Osteocyte (in vitro differentiated cells): ENCODE data around the gene FOXJ3. TPM values are rescaled to one million over a fixed set of nuclear protein-coding genes. Genes with fewer than 3 reads are reported as not detected.

Source experiments
- DNase-seq: peaks from one replicate; pipeline ENCODE4 v3.0.0; 2021; ENCODE audit warnings: mixed read lengths; ENCODE audit not compliant: unreplicated experiment; ENCODE audit errors: extremely low spot score
- H3K27ac Mint-ChIP-seq: one replicate; pipeline ENCODE4 v1.8.0; 2021; ENCODE audit warnings: mild to moderate bottlenecking, mixed read lengths; ENCODE audit not compliant: unreplicated experiment
- H3K27me3 Mint-ChIP-seq: one replicate; pipeline ENCODE4 v1.8.0; 2021; ENCODE audit warnings: mixed read lengths; ENCODE audit not compliant: unreplicated experiment
- H3K36me3 Mint-ChIP-seq: one replicate; pipeline ENCODE4 v1.8.0; 2021; ENCODE audit warnings: mixed read lengths; ENCODE audit not compliant: unreplicated experiment
- H3K4me1 Mint-ChIP-seq: one replicate; pipeline ENCODE4 v1.8.0; 2021; ENCODE audit warnings: mixed read lengths; ENCODE audit not compliant: unreplicated experiment
- H3K4me3 Mint-ChIP-seq: one replicate; pipeline ENCODE4 v1.8.0; 2021; ENCODE audit warnings: mild to moderate bottlenecking, moderate library complexity, mixed read lengths; ENCODE audit not compliant: unreplicated experiment
- H3K9me3 Mint-ChIP-seq: one replicate; pipeline ENCODE4 v1.8.0; 2021; ENCODE audit warnings: mixed read lengths; ENCODE audit not compliant: unreplicated experiment
- CTCF ChIP-seq: fragments of 200-600 bp; sonication (generic); IDR thresholded peaks from 2 replicates; pipeline ENCODE4 v1.5.0; 2021; ENCODE audit warnings: antibody characterized with exemption, mild to moderate bottlenecking, moderate library complexity
- total RNA-seq: library from RNA; stranded (reverse); gene quantifications from 2 replicates; pipeline ENCODE4 v1.2.1, GENCODE V29; 2021

The FOXJ3 gene
- total RNA-seq, 1 donor from 2014 or later: 34.6 TPM

GRCh38 chr1:42155362-42155761, 179.7 kb downstream of the FOXJ3 start:
- Mint-ChIP-seq H3K27me3 (peaks cover 19% of the 10 kb centered on the region), H3K27ac (no peak overlapping the region), H3K4me3 (no peak overlapping the region), H3K4me1 (no peaks in the 10 kb centered on the region), H3K36me3 (no peaks in the 10 kb centered on the region), H3K9me3 (no peaks in the 10 kb centered on the region)
- no peak for DNase-seq
- no peak for TF ChIP-seq CTCF

- TF ChIP-seq CTCF: no peak
- DNase-seq: no peak
- no peak overlapping the region for H3K27ac Mint-ChIP-seq
- peaks cover 23% of the 10 kb centered on the region for H3K27me3 Mint-ChIP-seq
- no peaks in the 10 kb centered on the region for H3K4me1 Mint-ChIP-seq
- H3K36me3 Mint-ChIP-seq: no peaks in the 10 kb centered on the region
- no peaks in the 10 kb centered on the region for H3K9me3 Mint-ChIP-seq
- no peak overlapping the region for H3K4me3 Mint-ChIP-seq
These were observed 180.3 kb downstream of the FOXJ3 start for GRCh38 chr1:42154685-42155084.

DNA sequence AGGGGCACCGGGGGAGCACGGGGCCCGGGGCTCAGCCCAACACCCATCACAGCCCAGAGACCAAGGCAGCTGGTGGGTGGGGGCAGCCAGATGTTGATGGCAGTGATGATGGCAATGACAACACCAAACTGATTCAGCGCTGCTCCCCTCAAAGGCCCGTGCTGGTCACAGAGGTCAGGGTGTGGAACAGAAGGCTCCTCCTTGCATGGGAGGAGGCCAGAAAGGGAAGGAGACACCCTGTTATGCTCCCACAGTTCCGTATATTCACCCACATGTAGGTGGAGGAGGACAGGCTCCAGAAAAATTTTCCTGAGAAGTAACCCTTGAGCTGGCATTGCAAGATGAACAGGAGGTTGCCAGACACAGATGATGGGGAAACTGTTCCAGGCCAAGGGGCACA, 181.4 kb downstream of the FOXJ3 start:
- Mint-ChIP-seq H3K9me3 (no peaks in the 10 kb centered on the region), H3K4me3 (no peak overlapping the region), H3K4me1 (no peaks in the 10 kb centered on the region), H3K27me3 (peaks cover 20% of the 10 kb centered on the region), H3K27ac (no peak overlapping the region), H3K36me3 (no peaks in the 10 kb centered on the region)
- no peak for TF ChIP-seq CTCF
- DNase-seq: no peak

DNA sequence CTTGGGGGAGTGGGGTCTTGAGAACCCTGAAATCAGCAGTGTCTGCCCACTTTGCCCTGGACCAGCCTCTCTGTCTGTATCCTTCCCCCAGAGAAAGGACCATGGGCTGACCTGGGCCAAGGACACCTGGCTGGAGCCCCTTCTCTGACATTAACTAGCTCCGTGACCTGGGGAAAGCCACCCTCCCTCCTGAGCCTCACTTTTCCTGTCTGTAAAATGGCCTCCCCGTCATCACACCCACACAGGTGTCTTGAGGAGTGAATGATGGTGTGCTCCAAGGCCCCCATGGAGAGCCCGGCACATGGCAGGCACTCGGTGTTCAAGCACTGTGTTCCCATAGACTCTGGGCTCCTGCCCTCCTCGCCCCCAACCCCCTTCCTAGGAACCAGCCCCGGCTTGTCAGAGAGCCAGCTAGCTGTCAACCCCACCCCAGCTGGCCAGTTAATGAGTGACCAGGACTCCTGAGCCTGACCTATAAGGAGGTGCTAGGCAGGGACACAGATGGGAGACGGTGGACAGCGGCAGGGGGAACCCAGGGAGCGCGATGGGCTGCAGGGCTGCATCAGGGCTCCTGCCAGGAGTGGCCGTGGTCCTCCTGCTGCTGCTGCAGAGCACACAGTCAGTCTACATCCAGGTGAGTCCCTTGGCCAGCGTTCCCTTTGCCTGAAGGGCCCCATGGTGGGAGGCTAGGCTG, 182.0 kb downstream of the FOXJ3 start, which contains the start of gene GUCA2B:
GUCA2B (plus strand) TSS at position 504 of the 694 bp plus-strand sequence; CDS start at position 545, 41 bp downstream.
- DNase-seq: no peak
- no peaks in the 10 kb centered on the region for H3K4me1 Mint-ChIP-seq
- no peak within 1 kb of the TSS for H3K27ac Mint-ChIP-seq
- no peaks in the 10 kb centered on the region for H3K9me3 Mint-ChIP-seq
- TF ChIP-seq CTCF: no peak
- no peaks in the 10 kb centered on the region for H3K36me3 Mint-ChIP-seq
- peaks cover 20% of the 10 kb centered on the region for H3K27me3 Mint-ChIP-seq
- H3K4me3 Mint-ChIP-seq: no peak within 1 kb of the TSS

DNA sequence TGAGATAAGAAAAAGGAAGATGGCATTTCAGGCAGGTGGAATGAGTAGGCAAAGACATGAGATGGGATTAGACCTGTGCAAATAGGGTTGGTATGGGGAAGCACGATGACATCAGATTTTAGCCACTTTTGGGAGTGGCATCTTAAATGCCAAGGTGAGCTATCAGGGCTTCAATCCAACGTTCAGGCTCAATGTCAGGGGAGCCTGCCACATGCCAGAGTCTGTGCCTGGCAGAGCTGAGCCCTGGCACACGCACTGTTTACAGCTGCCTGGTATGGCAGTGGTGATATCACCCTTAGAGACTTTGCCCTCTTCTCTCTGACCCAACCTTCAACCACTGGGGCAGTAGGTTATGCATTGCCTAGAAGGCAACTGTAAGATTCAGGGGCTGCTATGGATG, 182.9 kb downstream of the FOXJ3 start:
- no peaks in the 10 kb centered on the region for H3K9me3 Mint-ChIP-seq
- H3K27ac Mint-ChIP-seq: no peak overlapping the region
- TF ChIP-seq CTCF: no peak
- no peak overlapping the region for H3K4me3 Mint-ChIP-seq
- no peaks in the 10 kb centered on the region for H3K4me1 Mint-ChIP-seq
- H3K36me3 Mint-ChIP-seq: no peaks in the 10 kb centered on the region
- no peak for DNase-seq
- H3K27me3 Mint-ChIP-seq: peaks cover 20% of the 10 kb centered on the region
